Endodermal cell (in vitro differentiated cells): ENCODE data around the gene ZMIZ1. TPM values are rescaled to one million over a fixed set of nuclear protein-coding genes. Genes with fewer than 3 reads are reported as not detected.
A peak's percentile ranks its signal among the peaks of the same experiment; 100 is the strongest.

ENCODE experiments used
- DNase-seq: peaks from one replicate; pipeline ENCODE4 v3.0.0-alpha.2; 2017
- H3K27ac ChIP-seq: 2 replicates; pipeline ENCODE4 v1.5.1; 2013; ENCODE audit warnings: mild to moderate bottlenecking, low read depth, low read length, moderate library complexity
- H3K27me3 ChIP-seq: 2 replicates; pipeline ENCODE4 v1.6.1; 2013; ENCODE audit warnings: mild to moderate bottlenecking, low read length, moderate library complexity; ENCODE audit not compliant: insufficient read depth, control insufficient read depth, poor library complexity, severe bottlenecking
- H3K36me3 ChIP-seq: 2 replicates; pipeline ENCODE4 v1.7.0; 2013; ENCODE audit warnings: mild to moderate bottlenecking, low read length, moderate library complexity; ENCODE audit not compliant: control insufficient read depth, insufficient read depth
- H3K4me1 ChIP-seq: one replicate; pipeline ENCODE4 v1.7.0; 2013; ENCODE audit warnings: low read length; ENCODE audit not compliant: control insufficient read depth, insufficient read depth
- H3K4me3 ChIP-seq: 2 replicates; pipeline ENCODE4 v1.5.1; 2013; ENCODE audit warnings: mild to moderate bottlenecking, low read length, moderate library complexity
- H3K9ac ChIP-seq: 2 replicates; pipeline ENCODE4 v1.6.1; 2013; ENCODE audit warnings: mild to moderate bottlenecking, low read length, moderate library complexity; ENCODE audit not compliant: poor library complexity, severe bottlenecking; ENCODE audit errors: extremely low read depth
- H3K9me3 ChIP-seq: 2 replicates; pipeline ENCODE4 v1.6.1; 2013; ENCODE audit warnings: mild to moderate bottlenecking, low read length, moderate library complexity; ENCODE audit not compliant: control insufficient read depth
- H3K27ac Mint-ChIP-seq: 2 replicates; pipeline ENCODE4 v1.8.0; 2020; ENCODE audit warnings: mixed read lengths
- H3K27me3 Mint-ChIP-seq: 2 replicates; pipeline ENCODE4 v1.8.0; 2021; ENCODE audit warnings: mild to moderate bottlenecking, mixed read lengths; ENCODE audit not compliant: insufficient read depth
- H3K36me3 Mint-ChIP-seq: 2 replicates; pipeline ENCODE4 v1.8.0; 2020; ENCODE audit warnings: low read depth, mixed read lengths
- H3K4me1 Mint-ChIP-seq: 2 replicates; pipeline ENCODE4 v1.8.0; 2020; ENCODE audit warnings: mixed read lengths
- H3K4me3 Mint-ChIP-seq: 2 replicates; pipeline ENCODE4 v1.8.0; 2020; ENCODE audit warnings: mild to moderate bottlenecking, moderate library complexity, mixed read lengths
- H3K9me3 Mint-ChIP-seq: 2 replicates; pipeline ENCODE4 v1.8.0; 2020; ENCODE audit warnings: mild to moderate bottlenecking, mixed read lengths
- WGBS, 2 experiments: methylation state at CpG; one replicate each; pipeline versions ENCODE4 v1.1.5 to v1.1.7; 2013; ENCODE audit warnings: missing lambda C conversion rate in 2 of 2, mixed read lengths in 1 of 2; ENCODE audit not compliant: insufficient coverage in 1 of 2, insufficient read length in 1 of 2; 5-methylcytosine and 5-hydroxymethylcytosine counted together
- total RNA-seq, 2 donors: library from RNA; stranded (reverse); fragmentation: NEBNext Ultra II Directional in 1 of 2; extraction: Animal tissue kit (Norgen Biotek cat#: 25700) in 1 of 2; gene quantifications; 2 replicates in 1 of 2; 3 replicates in 1 of 2; pipeline ENCODE4 v1.2.1, GENCODE V29; 2021
- TF ChIP-seq, protein P1 (sequence below): fragments of 200-600 bp; sonication (generic); conservative IDR thresholded peaks from 2 replicates; pipeline ENCODE4 v1.5.0; 2021; ENCODE audit warnings: antibody characterized with exemption, mild to moderate bottlenecking

ZMIZ1 gene
- total RNA-seq, 2 donors from 2014 or later: 65.3 to 67.5 TPM

DNA sequence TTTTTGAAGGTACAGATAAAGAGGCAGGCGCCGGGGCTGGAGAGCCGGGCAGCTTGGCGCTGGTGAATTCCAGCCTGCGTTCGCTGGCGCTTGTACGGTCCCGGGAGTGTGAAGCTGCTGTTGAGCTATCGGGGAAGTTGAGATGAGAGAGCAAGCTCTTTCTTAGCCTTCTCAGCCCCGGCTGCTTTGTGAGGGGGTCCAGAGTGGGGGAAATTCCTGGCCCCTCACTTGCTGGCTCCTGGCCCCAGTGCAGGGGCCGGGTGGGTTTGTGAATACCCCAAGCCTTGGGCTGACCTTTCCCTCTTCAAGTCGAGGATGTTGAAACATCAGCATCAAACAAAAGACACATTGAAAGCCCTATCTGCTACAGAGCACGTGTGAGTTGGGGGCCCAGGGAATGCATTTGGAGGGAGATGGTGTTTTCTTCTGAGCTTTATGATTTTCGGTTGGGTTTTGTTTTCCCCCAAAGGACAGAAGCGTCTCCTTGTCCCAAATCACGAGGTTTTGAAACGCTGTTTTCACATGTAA, 2.7 kb downstream of the ZMIZ1 start:
- H3K4me3 Mint-ChIP-seq: peak overlapping the region; percentile 98
- H3K4me1 Mint-ChIP-seq: peaks cover 55% of the 10 kb centered on the region
- TF ChIP-seq, protein P1, sequence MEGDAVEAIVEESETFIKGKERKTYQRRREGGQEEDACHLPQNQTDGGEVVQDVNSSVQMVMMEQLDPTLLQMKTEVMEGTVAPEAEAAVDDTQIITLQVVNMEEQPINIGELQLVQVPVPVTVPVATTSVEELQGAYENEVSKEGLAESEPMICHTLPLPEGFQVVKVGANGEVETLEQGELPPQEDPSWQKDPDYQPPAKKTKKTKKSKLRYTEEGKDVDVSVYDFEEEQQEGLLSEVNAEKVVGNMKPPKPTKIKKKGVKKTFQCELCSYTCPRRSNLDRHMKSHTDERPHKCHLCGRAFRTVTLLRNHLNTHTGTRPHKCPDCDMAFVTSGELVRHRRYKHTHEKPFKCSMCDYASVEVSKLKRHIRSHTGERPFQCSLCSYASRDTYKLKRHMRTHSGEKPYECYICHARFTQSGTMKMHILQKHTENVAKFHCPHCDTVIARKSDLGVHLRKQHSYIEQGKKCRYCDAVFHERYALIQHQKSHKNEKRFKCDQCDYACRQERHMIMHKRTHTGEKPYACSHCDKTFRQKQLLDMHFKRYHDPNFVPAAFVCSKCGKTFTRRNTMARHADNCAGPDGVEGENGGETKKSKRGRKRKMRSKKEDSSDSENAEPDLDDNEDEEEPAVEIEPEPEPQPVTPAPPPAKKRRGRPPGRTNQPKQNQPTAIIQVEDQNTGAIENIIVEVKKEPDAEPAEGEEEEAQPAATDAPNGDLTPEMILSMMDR: no peak
- H3K27ac Mint-ChIP-seq: peak overlapping the region; percentile 72
- peaks cover 26% of the 10 kb centered on the region for H3K4me1 ChIP-seq
- no peaks in the 10 kb centered on the region for H3K36me3 ChIP-seq
- peak overlapping the region; percentile 68 for H3K27ac ChIP-seq
- H3K27me3 ChIP-seq: no peaks in the 10 kb centered on the region
- no peaks in the 10 kb centered on the region for H3K9me3 Mint-ChIP-seq
- H3K9me3 ChIP-seq: no peaks in the 10 kb centered on the region
- peaks cover 2% of the 10 kb centered on the region for H3K27me3 Mint-ChIP-seq
- WGBS, 2 experiments: 5 to 15% methylated on average over 7 to 18 of the region's 18 CpGs
- no peaks in the 10 kb centered on the region for H3K36me3 Mint-ChIP-seq
- peak overlapping the region; percentile 66 for H3K9ac ChIP-seq
- H3K4me3 ChIP-seq: peak overlapping the region; percentile 88
- no peak for DNase-seq

DNA sequence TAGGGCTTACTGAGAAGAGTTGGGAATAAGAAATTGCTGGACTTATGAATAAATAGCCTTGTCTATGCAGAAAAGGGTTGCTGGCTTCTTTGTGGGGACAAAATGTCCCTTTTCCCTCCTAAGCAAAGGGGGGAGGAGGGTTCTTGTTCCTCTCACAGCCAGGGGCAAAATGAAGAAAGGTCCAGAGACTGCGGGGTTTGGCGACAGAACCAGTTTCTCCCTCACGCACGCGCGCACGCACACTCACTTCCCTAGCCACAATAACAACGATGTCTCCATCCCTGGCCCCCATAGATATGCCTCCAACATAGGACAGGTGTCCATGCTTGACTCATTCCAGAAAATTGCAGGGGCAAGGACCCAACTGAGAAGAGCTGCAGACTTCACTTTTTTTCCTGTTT, 3.3 kb downstream of the ZMIZ1 start:
- no peak overlapping the region for H3K9ac ChIP-seq
- H3K27me3 ChIP-seq: no peaks in the 10 kb centered on the region
- Mint-ChIP-seq H3K4me1 (peaks cover 60% of the 10 kb centered on the region), H3K27ac (peak overlapping the region; percentile 7), H3K9me3 (no peaks in the 10 kb centered on the region), H3K27me3 (peaks cover 2% of the 10 kb centered on the region), H3K36me3 (no peaks in the 10 kb centered on the region), H3K4me3 (peak overlapping the region; percentile 98)
- DNase-seq: no peak
- H3K4me3 ChIP-seq: peak overlapping the region; percentile 88
- TF ChIP-seq, protein P1: no peak
- no peaks in the 10 kb centered on the region for H3K36me3 ChIP-seq
- H3K4me1 ChIP-seq: peaks cover 26% of the 10 kb centered on the region
- no peak overlapping the region for H3K27ac ChIP-seq
- 65% methylated on average over 8 of the region's 8 CpGs; no CpG with 5 or more reads in 1 of the 2 experiments for WGBS, 2 experiments
- H3K9me3 ChIP-seq: no peaks in the 10 kb centered on the region

DNA sequence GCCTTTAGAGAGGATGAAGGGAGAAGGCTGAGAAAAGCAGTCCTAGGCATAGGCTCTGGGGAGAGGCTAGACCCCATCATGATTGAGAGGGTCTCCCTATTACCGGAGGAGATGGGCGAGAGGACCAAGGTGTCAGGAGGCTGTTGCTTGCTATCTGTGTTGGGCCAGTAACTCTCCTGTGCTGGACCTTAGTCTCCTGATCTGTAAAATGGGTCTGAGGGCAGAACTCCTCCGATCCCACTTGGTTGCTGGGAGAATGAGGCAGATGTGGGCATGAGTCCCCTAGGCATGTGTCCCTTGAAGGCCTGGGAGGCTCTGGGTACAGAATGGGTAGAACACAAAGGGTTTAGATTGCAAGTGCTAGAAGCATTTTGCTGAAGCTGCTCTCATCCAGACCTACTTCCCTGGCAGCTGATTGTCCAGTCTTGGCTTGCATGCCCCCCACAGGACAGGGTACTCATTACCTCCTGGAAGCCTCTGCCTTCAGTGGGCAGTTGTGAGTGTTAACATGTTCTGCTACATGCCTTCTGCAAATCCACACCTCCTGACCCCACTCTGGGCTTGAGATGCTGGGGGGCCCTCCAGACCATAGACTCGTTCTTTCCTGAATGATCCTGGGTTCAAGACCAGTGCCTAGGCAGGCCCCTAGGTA, 4.4 kb downstream of the ZMIZ1 start:
- peak overlapping the region; percentile 21 for H3K27ac Mint-ChIP-seq
- Histone ChIP-seq H3K9ac (no peak overlapping the region), H3K9me3 (no peaks in the 10 kb centered on the region), H3K4me3 (no peak overlapping the region), H3K27me3 (no peaks in the 10 kb centered on the region), H3K36me3 (no peaks in the 10 kb centered on the region), H3K4me1 (peaks cover 26% of the 10 kb centered on the region), H3K27ac (no peak overlapping the region)
- no peaks in the 10 kb centered on the region for H3K36me3 Mint-ChIP-seq
- H3K9me3 Mint-ChIP-seq: no peaks in the 10 kb centered on the region
- peaks cover 60% of the 10 kb centered on the region for H3K4me1 Mint-ChIP-seq
- DNase-seq: no peak
- 93 to 96% methylated on average over 4 of the region's 4 CpGs for WGBS, 2 experiments
- H3K4me3 Mint-ChIP-seq: peak overlapping the region; percentile 98
- TF ChIP-seq, protein P1: peak; percentile 16
- H3K27me3 Mint-ChIP-seq: no peaks in the 10 kb centered on the region
